ENCODE data around the gene SH3GL2. TPM values are rescaled to one million over a fixed set of nuclear protein-coding genes. Genes with fewer than 3 reads are reported as not detected.

The SH3GL2 gene
- total RNA-seq, 4 donors from 2014 or later, result 0.17 TPM; not detected in 3

- TF ChIP-seq, protein P1, sequence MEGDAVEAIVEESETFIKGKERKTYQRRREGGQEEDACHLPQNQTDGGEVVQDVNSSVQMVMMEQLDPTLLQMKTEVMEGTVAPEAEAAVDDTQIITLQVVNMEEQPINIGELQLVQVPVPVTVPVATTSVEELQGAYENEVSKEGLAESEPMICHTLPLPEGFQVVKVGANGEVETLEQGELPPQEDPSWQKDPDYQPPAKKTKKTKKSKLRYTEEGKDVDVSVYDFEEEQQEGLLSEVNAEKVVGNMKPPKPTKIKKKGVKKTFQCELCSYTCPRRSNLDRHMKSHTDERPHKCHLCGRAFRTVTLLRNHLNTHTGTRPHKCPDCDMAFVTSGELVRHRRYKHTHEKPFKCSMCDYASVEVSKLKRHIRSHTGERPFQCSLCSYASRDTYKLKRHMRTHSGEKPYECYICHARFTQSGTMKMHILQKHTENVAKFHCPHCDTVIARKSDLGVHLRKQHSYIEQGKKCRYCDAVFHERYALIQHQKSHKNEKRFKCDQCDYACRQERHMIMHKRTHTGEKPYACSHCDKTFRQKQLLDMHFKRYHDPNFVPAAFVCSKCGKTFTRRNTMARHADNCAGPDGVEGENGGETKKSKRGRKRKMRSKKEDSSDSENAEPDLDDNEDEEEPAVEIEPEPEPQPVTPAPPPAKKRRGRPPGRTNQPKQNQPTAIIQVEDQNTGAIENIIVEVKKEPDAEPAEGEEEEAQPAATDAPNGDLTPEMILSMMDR (IDR thresholded peaks at IDR 0.05; ENCODE audit: low read depth), result no peak
These were observed 220.5 kb downstream of the SH3GL2 start for GRCh38 chr9:17799369-17799768.

GRCh38 chr9:17800418-17800817 is 221.6 kb downstream of the SH3GL2 start:
- TF ChIP-seq, protein P1 (IDR thresholded peaks at IDR 0.05; ENCODE audit: low read depth), result no peak

DNA sequence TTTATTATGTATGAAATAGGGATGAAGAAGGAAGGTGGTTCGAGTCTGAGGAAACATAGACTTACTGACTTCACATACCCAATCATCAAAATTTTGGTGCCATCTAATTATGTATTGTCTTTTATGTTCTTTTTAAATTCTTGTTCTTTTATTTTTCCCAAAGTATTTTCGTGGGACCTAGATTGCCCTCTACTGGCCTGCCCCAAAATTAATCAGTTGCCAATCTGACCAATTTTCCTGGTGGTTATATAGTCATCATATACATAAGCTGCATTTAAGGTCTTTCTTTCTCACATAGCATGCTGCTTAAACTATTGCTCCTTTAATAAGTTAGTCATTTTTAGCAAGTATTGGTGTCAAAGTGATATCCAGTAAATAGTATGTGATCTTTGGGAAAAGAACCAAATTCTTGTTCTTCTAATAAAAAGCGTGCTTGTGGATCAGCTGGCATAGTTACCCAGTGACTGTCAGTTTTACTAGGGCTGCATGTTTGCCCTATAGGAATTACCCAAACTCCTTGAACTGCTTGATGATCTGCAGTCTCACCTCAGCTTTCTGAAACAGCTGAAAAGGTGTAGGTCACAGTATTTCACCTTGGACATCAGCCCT is 223.5 kb downstream of the SH3GL2 start:
- TF ChIP-seq, protein P1 (IDR thresholded peaks at IDR 0.05; ENCODE audit: low read depth), result no peak

DNA sequence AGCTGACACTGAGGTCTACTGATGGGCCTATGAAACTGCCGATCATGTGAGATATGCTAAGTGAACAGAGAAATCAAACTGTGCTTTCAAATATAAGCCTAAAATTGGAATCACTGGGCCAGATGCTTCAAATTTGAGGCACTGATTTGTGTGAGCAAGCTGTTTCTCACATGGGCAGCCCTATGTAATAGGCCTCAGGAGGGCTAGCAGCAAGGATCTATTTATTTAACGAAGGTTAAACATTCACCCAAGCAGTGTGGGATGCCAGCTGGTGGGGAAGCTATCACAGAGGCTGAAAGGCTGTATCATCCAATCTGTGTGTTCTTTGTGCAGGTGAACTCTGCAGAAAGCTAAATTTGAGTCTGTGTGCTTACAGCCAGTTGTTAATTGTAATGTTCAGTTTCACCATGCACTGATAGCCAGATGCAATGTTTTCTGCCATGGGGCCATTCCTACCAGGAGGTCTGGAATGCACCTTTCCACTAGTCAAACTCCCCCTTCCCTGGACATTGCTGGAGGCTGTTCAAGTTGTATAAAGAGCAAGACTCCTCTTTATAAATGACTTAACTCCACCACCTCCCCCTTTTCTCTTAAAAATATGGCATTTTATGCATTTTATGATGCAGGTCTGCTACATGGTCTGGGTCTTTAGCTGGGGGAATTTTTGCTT is 228.9 kb downstream of the SH3GL2 start:
- TF ChIP-seq, protein P1 (IDR thresholded peaks at IDR 0.05; ENCODE audit: low read depth), result no peak

DNA sequence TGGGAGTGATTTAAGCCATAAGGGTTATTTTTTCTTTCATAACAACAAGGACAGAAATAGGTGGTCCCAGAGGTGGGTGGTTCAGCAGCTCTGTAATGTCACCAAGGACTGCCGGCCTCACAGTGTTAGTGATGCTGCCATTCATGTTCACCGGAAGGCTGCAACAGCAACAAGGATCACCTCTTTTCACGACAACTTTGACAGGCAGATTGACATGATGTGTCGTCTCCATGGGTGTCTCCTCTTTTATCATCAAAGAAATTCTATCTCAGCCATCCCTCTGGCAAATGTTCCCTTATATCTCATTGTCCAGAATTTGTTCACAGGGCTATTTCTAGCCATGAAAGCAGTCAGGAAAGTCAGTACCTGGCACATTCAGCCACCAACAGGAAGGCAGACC is 231.5 kb downstream of the SH3GL2 start:
- TF ChIP-seq, protein P1 (IDR thresholded peaks at IDR 0.05; ENCODE audit: low read depth), result no peak

GRCh38 chr9:17810728-17811571 is 232.1 kb downstream of the SH3GL2 start:
- TF ChIP-seq, protein P1 (IDR thresholded peaks at IDR 0.05; ENCODE audit: low read depth), result no peak

- TF ChIP-seq, protein P1 (IDR thresholded peaks at IDR 0.05; ENCODE audit: low read depth), result no peak
These were observed 234.9 kb downstream of the SH3GL2 start for GRCh38 chr9:17813798-17814197.

Data from subcutaneous adipose tissue (tissue), 4 donors.